Activated CD8-positive, alpha-beta memory T cell treated with anti-CD3 and anti-CD28 coated beads for 36 hours (primary cell): ENCODE measurements around the gene ITGA2. TPM values are rescaled to one million over a fixed set of nuclear protein-coding genes. Genes with fewer than 3 reads are reported as not detected.

Experiments
- CTCF ChIA-PET: fragments of 350-600 bp; sonication (Branson Sonifier 250); formaldehyde crosslinking; loops from one replicate; lab custom pipeline; 2021; ENCODE audit warnings: antibody characterized with exemption; lab: Charles Lee
- POLR2A ChIA-PET: fragments of 350-600 bp; sonication (Branson Sonifier 250); formaldehyde crosslinking; loops from one replicate; lab custom pipeline; 2021; ENCODE audit warnings: antibody characterized with exemption; lab: Charles Lee
- total RNA-seq, 2 experiments: library from RNA; stranded (reverse); gene quantifications; one replicate each; pipeline ENCODE4 v1.2.3, GENCODE V29; 2021

Gene ITGA2
- total RNA-seq, 2 experiments from 2014 or later, result 6.2 to 6.3 TPM

DNA sequence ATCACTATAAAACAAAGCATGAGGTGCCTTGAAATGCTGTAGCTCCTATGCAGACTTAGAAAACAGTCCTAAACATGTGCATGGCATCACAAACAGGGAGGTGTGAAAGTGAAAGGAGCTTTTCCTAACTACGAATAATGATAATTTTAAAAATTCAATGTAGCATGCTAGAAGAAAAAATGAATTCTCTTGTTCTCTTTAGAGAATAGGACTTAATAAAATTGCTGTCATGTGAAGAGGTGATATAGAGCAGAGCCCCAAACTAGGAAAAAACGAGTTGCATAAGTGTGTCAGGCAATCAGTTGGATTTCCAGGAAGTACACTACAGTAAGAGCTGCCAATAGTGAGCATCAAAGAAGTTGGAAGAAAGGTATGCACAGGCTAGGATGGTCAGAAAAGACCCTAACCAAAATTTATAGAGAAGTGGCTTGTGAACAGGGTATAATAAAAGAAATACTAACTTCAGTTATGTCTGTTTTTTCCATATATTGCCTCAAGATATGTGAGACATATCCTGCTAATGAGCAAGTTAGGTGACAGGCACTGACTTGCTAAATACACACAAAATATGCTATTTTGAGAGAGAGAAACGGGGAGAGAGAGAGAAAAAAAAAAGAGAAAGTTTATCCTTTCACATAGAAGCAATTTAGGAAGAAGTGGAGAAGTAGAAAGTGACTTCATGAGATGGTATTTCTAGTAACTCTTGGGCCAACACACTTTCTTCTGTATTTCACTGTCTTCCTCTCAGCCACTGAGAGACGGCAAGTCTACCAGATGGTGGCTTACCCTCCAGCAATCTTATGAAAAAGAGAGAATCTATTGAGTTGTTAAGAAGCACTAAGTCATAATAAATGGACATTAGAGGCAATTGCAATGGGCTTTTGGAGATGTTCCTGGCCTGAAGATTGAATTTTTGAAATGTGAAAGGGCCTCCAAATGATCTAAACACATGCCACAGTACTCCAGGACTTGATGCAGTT is 18.0 kb downstream of the ITGA2 start:
- CTCF ChIA-PET, result no interaction called here

DNA sequence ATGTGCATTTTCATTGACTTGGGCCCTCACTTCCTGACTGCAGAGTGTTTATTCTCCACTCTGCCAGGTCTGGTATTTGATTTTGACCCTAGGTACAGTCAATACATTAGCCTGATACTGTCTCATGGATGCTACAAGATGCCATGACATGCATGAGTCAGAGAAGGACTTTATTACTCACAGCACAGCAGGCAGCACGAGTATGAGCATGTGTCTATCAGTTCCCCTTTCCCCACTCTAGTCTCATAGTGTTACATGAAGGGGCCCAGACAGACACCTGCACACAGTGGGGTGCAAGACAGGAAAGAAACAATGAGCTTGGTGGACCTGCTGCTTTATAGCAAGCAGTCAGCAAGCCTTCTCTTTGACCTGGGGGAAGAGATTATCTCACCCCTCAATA is 19.6 kb downstream of the ITGA2 start:
- ChIA-PET CTCF (interaction anchor here (1.2 to 2.1 kb wide), 2 partner anchors 27 to 61 kb away, joined by 5 to 6 read pairs; no protein-coding TSS in a partner anchor), POLR2A (no interaction called here)

More for the DNA sequence above, 18.0 kb downstream of the ITGA2 start:
- POLR2A ChIA-PET, result no interaction called here

DNA sequence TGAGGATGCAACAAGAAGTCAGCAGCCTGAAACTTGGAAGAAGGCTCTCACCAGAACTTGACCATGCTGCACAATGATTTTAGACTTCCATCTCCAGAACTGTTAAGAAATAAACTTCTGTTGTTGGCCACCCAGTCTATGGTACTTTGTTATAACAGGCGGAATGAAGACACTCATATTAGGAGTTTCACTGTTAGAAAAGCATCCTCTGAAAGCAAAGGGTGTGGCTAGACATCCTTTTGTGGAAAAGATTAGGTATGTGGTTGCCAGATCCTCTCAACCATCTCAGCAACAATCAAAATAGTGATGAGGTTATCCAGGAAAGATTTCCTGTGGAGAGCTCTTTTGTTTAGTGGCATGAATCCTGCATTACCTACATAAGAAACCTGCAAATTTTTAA is 20.7 kb downstream of the ITGA2 start:
- ChIA-PET POLR2A (interaction anchor here (1.0 kb wide), 1 partner anchor 22 kb away, joined by 4 read pairs; no protein-coding TSS in a partner anchor), CTCF (interaction anchor here (0.9 to 2.1 kb wide), 2 partner anchors 19 to 26 kb away, joined by 4 to 6 read pairs; no protein-coding TSS in a partner anchor)

DNA sequence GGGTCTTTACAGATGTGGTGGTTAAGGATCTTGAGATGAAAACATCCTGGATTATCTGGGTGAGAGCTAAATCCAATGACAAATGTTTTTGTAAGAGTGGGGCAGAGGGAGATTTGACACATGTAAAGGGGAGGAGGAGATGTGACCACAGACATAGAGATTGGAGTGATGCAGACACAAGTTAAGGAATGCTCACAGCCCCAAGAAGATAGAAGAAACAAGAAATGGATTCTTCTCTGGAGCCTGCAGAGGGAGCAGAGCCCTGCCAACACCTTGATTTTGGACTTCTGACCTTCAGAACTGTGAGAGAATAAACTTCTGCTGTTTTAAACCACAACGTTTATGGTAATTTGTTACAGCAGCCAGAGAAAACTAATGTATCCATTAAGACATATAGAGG is 21.7 kb downstream of the ITGA2 start:
- ChIA-PET POLR2A (no interaction called here), CTCF (interaction anchor here (0.9 kb wide), 1 partner anchor 18 kb away, joined by 4 read pairs; no protein-coding TSS in a partner anchor)

DNA sequence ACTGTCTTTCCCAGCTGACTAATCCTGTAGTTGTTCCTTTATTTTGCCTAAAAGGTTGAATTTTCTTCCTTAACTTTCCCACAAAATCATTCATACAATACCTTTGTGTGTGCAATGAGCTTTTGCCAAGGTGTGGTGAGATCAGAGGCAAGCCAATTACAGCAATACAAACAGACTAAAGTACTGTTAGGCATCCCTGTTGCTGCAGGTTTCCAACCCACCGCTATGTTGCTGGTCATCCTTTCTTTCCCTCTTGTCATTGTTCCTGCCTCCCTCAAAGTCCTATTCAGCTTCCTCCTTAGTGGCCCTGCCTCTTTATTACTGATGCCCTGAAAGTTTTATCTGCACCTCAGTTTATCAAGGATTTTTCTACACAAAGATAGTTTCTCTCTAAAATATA is 22.1 kb downstream of the ITGA2 start:
- CTCF ChIA-PET, result no interaction called here

DNA sequence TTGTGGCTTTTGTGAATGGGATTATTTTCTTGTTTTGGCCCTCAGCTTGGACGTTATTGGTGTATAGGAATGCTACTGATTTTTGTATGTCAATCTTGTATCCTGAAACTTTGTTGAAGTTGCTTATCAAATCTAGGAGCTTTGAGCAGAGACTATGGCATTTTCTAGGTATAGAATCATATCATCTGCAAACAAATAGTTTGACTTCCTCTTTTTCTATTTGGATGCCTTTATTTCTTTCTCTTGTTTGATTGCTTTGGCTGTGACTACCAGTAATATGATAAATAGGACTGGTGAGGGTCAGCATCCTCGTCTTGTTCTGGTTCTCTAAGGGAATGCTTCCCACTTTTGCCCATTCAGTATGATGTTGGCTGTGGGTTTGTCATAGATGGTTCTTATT is 24.7 kb downstream of the ITGA2 start:
- ChIA-PET CTCF (no interaction called here), POLR2A (no interaction called here)

More for the DNA sequence above, 22.1 kb downstream of the ITGA2 start:
- POLR2A ChIA-PET, result no interaction called here

DNA sequence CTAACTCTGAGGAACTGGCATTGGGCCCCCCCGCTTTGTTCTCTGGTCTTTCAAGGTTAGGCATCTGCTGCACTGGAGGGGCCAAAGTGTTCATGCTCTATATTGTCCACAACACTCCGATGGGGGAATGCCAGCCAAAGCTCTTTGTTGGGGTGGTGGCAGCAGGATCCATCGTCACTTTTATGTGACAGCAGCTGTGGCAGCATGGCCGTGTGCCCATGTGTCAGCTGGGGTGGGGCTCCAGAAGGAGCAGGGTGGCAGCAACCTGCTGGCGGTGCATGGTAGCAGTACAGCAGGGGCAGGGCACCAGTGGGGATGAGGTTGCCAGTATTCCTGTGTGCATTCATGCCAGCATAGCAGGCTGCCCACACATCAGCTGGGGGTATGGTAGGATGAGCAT is 28.2 kb downstream of the ITGA2 start:
- CTCF ChIA-PET, result no interaction called here
- POLR2A ChIA-PET, result interaction anchor here (0.6 kb wide), 1 partner anchor 1241 kb away, joined by 3 read pairs; no protein-coding TSS in a partner anchor

DNA sequence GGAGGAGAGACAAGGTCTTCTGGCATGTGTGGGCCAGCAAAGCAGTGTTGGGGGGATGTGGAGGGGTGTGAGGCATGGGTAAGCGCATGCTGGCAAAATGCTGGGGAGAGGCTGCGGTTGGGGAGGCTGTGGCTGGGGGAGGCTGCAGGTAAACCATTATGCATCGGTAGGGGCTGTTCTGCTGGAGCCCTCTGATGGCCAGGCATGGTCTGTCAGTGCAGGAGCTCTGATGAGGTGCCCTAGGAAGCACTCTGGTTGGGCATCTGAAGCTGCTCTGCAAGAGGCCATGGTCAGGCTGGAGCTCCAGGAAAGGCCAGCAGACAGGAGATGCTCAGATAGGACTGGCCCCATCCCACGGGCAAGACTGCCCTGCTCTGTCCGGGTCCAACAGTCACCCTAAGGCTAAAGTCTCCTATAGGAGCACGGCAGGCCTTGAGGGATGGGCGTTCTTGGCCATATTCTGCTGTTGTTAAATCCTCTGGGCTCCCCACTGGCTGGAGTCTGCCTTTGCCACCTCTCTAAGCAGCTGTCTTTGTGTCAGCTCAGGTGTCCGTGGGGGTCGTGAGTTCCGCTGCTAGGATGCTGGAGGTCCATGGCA is 28.7 kb downstream of the ITGA2 start:
- CTCF ChIA-PET, result no interaction called here
- POLR2A ChIA-PET, result interaction anchor here (0.6 kb wide), 1 partner anchor 1240 kb away, joined by 3 read pairs; no protein-coding TSS in a partner anchor

DNA sequence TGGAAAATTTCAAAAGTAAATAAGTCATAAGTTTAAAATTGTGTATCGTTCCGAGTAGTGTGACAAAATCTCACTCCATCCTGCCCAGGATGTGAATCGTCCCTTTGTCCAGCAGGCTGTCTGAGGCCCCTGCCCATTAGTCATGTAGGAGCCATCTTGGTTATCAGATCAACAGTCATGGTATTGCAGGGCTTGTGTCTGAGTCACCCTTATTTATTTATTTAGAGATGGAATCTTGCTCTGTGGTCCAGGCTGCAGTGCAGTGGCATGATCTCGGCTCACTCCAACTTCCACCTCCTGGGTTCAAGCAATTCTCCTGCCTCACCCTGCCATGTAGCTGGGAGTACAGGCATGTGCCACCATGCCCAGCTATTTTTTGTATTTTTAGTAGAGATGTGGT is 30.2 kb downstream of the ITGA2 start:
- ChIA-PET CTCF (no interaction called here), POLR2A (no interaction called here)

DNA sequence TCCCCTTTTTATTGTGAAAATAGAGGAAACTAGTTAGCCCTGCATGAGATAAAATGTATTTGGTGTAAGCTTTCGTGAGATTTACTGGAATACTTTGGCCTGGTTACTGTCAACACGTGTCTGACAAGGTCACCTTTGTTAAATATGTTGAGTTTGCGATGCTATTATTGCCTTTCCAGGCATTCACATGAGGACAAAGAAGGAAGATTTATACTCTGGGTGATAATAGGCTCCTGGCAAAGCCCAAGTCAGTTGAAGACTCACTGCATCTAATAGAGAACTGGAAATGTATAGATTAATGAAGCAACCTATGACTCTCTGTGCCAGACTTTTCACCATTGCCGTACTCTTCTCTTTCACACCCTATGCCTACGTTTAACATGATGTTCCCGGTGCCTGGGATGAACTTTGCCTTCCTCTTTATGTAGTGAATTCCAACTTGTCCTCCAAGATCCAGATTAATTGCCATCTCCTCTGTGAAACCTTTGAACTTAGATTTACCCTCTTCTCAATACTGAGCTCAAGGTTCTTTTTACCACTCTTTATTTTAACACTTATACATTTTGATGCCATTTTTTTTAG is 33.9 kb downstream of the ITGA2 start:
- ChIA-PET POLR2A (no interaction called here), CTCF (no interaction called here)

DNA sequence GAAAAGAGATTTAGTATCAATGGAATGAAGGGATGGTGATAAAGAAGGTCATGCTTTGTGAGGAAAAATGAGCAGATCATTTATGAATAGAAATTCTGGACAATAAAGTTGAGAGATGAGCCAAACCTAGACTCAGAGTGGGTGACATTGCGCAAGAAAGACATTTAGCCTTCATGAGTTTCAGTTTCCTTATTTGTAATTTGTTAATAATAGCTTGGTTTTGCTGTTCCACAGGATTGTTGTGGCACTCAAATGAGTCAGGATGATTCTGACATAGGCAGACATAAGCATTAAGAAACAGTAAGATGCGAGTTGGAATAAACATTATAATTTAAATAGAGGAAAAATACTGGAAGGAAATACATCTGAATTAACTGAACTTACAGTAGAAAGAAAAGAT is 34.8 kb downstream of the ITGA2 start:
- ChIA-PET CTCF (interaction anchor here (1.3 to 1.4 kb wide), 2 partner anchors 35 to 45 kb away, joined by 3 read pairs; partner anchors contain the start of gene ITGA2), POLR2A (interaction anchor here (0.6 kb wide), 1 partner anchor 84 kb away, joined by 5 read pairs; no protein-coding TSS in a partner anchor)

DNA sequence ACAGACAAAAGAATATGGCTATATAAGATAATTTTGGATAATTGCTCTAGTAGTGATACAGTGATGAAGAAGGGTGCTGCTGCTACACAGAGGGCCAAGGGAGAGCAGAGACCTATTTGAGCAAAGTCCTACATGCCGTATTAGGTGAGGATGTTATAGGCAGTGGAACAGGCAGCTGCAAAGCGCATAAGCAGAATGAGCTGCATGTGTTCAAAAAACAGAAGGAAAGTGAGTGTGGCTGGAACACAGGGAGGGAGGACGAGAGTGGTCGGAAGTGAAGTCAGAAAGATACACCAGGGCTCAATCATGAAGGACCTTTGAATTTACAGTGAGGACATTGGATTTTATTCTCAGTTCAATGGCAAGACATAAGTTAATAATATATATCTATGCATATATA is 35.4 kb downstream of the ITGA2 start:
- ChIA-PET CTCF (interaction anchor here (1.3 to 1.4 kb wide), 2 partner anchors 35 to 45 kb away, joined by 3 read pairs; partner anchors contain the start of gene ITGA2), POLR2A (interaction anchor here (0.6 kb wide), 1 partner anchor 84 kb away, joined by 5 read pairs; no protein-coding TSS in a partner anchor)

DNA sequence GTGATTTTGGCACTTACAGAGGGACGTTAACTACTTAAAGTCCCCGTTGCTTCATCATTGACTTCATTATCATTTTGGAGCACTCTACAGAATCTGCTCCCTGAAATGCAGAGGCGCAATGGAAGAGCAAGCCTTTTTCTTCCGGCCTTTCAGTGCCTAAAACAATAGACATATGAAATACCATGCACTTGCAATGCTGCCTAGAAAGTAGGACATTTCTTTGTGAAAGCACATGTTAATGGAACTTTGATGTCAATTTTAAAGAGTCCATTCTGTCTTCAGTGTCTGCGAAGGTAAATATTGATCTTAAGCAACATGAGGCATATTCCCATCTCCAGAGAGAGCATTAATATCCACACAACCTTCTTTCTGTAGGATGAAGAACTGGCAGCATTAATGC is 36.3 kb downstream of the ITGA2 start:
- CTCF ChIA-PET, result interaction anchor here (1.3 kb wide), 1 partner anchor 36 kb away, joined by 3 read pairs; the partner anchor contains the start of gene ITGA2
- POLR2A ChIA-PET, result no interaction called here

DNA sequence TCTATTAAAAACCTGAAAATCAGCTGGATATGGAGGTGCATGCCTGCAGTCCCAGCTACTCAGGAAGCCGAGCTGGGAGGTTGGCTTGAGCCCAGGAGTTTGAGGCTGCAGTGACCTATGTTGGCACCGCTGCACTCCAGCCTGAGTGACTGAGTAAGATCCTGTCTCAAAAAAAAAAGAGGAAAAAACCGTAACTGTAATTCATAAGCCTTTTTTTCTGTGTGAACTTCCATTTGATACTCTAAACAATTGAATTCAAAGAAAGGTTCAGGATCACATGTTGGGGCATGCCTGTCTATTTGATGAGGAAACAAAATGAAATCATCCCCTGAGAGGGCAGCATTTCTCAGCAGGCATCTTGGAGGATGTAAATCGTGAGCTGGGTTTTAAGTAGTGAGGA is 38.8 kb downstream of the ITGA2 start:
- POLR2A ChIA-PET, result no interaction called here
- CTCF ChIA-PET, result interaction anchor here (1.3 kb wide), 1 partner anchor 18 kb away, joined by 4 read pairs; no protein-coding TSS in a partner anchor

DNA sequence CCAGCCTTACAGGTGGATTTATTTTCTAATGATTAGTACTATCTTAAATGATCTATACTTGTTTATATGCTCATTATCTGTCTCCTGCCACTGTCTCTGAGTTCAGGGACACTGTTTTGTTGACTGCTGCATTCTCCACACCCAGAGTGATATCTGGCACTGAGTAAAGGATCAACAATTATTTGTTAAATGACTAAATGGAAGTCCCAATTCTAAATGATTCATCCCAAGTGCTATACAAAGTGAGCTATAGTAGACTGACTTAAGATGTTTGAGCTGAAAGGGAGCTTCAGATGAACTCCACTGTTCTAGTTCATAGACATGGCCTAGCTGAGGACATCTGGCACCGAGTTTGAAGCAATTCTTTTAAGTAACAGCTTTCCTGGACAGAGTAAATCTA is 40.5 kb downstream of the ITGA2 start:
- ChIA-PET CTCF (no interaction called here), POLR2A (no interaction called here)

DNA sequence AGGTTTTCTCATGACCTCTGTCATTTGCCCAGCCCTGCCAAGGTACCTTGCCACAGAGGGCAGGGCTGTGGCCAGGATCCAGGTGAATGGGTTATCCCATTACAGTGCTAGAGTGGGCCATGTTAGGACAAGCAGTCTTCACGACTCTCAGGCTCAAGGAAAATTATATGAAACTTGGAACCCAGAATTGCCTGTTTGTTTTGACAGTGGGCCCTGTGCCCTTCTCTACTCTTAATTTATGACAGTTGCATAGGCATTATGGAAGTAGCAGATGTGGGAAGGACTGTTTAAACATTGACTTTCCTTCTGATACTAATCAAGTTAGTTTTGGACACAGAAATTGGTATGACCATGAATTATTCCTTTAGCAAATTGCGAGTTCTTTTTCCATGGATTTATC is 41.7 kb downstream of the ITGA2 start:
- POLR2A ChIA-PET, result interaction anchor here (1.3 kb wide), 1 partner anchor 21 kb away, joined by 4 read pairs; no protein-coding TSS in a partner anchor
- CTCF ChIA-PET, result no interaction called here

DNA sequence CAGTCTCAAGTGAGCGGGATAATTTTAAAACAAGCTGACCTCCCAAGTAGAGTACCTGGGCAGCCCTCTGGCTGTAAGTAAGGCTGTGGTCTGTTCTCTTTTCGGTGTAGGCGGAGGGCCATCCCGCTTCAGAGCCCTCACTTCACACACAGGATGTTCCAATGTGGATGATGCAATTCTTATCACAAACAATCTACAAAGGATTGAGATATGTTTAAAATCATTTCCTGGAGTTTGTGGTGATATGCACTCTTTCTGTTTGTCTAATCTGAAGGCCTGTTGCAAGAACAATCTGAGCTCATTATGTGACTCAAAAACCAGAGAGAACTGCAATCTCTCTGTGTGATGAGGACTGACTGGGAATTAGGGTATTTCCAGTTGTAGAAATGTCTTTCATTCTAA is 42.5 kb downstream of the ITGA2 start:
- POLR2A ChIA-PET, result interaction anchor here (1.0 to 1.3 kb wide), 2 partner anchors 10 to 22 kb away, joined by 3 to 4 read pairs; no protein-coding TSS in a partner anchor
- CTCF ChIA-PET, result interaction anchor here (0.7 kb wide), 1 partner anchor 15 kb away, joined by 3 read pairs; no protein-coding TSS in a partner anchor

DNA sequence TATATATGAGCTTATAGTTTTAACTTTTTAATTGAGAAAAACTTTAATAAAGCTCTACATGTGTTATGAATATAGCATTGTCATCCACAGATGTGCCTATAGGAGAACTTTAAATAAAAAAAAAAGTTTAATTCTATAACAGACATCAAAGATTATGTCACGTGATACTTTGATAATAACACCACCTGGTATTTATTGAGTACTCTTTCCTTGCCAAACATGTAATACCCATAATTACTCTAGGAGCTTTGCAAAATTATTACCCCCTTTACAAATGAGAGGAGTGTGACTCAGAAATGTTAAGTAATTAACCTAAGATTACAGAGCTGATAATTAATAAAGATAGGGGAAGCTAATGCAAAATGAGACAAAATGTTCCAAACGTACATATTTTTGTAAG is 43.0 kb downstream of the ITGA2 start:
- CTCF ChIA-PET, result interaction anchor here (0.7 kb wide), 1 partner anchor 15 kb away, joined by 3 read pairs; no protein-coding TSS in a partner anchor
- POLR2A ChIA-PET, result interaction anchor here (1.0 to 1.3 kb wide), 2 partner anchors 9 to 23 kb away, joined by 3 to 4 read pairs; no protein-coding TSS in a partner anchor

DNA sequence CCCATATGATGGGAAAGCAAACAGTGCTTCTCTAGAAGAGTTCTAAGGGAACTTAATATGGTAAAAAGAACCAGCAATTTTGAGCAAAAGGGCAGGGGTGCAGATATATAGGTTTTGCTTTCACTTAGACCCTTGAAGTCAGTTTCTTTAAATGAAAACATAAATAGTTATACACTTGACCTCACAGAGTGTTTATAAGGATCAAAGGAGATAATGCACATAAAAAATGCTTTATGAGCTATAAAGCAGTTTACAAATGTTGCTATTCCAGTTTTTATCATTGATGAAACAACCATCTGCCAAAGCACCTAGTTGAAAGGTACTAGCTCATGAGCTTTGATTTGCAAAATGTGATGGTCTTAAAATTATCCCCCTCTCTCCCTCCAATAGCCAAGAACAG is 45.7 kb downstream of the ITGA2 start:
- POLR2A ChIA-PET, result no interaction called here
- CTCF ChIA-PET, result interaction anchor here (0.7 to 1.3 kb wide), 2 partner anchors 86 to 93 kb away, joined by 3 to 5 read pairs; no protein-coding TSS in a partner anchor
